Left kidney (tissue), 2 donors: Measurements from ENCODE around the gene GATC. TPM values are rescaled to one million over a fixed set of nuclear protein-coding genes. Genes with fewer than 3 reads are reported as not detected.
A peak's percentile ranks its signal among the peaks of the same experiment; 100 is the strongest.
"Not testable (repeated sequence)": the region's sequence is repeated elsewhere in the genome, so short reads cannot be mapped to it uniquely, and the experiment has no call there.

Experiments used
- DNase-seq: peaks from one replicate; pipeline ENCODE4 v3.0.0-alpha.2; 2013
- polyA plus RNA-seq: library from polyadenylated mRNA; unstranded; fragments of 120-200 nt; gene quantifications from one replicate; pipeline ENCODE4 v1.2.1, GENCODE V29; 2013; ENCODE audit not compliant: insufficient read length

Gene GATC
- polyA plus RNA-seq, 1 donor = 36.2 TPM

- DNase-seq = peak; percentile 96
Measured at GRCh38 chr12:120469450-120470149, 23.4 kb downstream of the GATC start, which contains the start of gene SRSF9. Gene SRSF9, minus strand, starts transcription at chr12:120469748. Its CDS starts 139 bp downstream, at chr12:120469609.

GRCh38 chr12:120470150-120470784 lies 24.0 kb downstream of the GATC start:
- DNase-seq = no peak

GRCh38 chr12:120472521-120472920 lies 26.3 kb downstream of the GATC start:
- no peak for DNase-seq

GRCh38 chr12:120473807-120474615 lies 27.8 kb downstream of the GATC start:
- DNase-seq = no peak

GRCh38 chr12:120474616-120474960 lies 28.3 kb downstream of the GATC start:
- DNase-seq = peak; percentile 50

- no peak for DNase-seq
Measured at GRCh38 chr12:120475643-120476042, 29.4 kb downstream of the GATC start.

GRCh38 chr12:120479458-120479857 lies 33.2 kb downstream of the GATC start:
- no peak for DNase-seq

- no peak for DNase-seq
Measured at GRCh38 chr12:120480211-120480610, 34.0 kb downstream of the GATC start.

GRCh38 chr12:120481022-120481767 lies 35.0 kb downstream of the GATC start:
- DNase-seq = no peak

GRCh38 chr12:120483621-120484020 lies 37.4 kb downstream of the GATC start:
- DNase-seq = no peak

- peak; percentile 21 for DNase-seq
Measured at GRCh38 chr12:120485961-120486881, 40.0 kb downstream of the GATC start.

GRCh38 chr12:120487552-120487951 lies 41.3 kb downstream of the GATC start:
- not testable (repeated sequence) for DNase-seq

- DNase-seq = no peak
Measured at GRCh38 chr12:120488057-120488640, 41.9 kb downstream of the GATC start.

- DNase-seq = no peak
Measured at GRCh38 chr12:120489018-120489417, 42.8 kb downstream of the GATC start.

GRCh38 chr12:120490325-120490724 lies 44.1 kb downstream of the GATC start:
- no peak for DNase-seq

- no peak for DNase-seq
Measured at GRCh38 chr12:120490833-120491512, 44.7 kb downstream of the GATC start.

- no peak for DNase-seq
Measured at GRCh38 chr12:120495186-120495730, 49.0 kb downstream of the GATC start.

GRCh38 chr12:120495731-120496412 lies 49.6 kb downstream of the GATC start, which contains the start of gene DYNLL1:
Gene DYNLL1, plus strand, starts transcription at chr12:120496113. Its CDS starts 309 bp downstream, at chr12:120496422.
- peak; percentile 98 for DNase-seq
